Effector CD8-positive, alpha-beta T cell (primary cell): ENCODE results near the gene FBXO2.

Experiments used
- DNase-seq: peaks from one replicate; lab custom pipeline; 2025; lab: John Stamatoyannopoulos, UW
- total RNA-seq, 4 experiments: gene quantifications; one replicate each; lab custom pipeline; 2026; lab: John Stamatoyannopoulos, UW

The FBXO2 gene
- total RNA-seq, result 2.2 to 5.8 (median 3.8) reads per million in 4 experiments

GRCh38 chr1:11654137-11654938 is at the start of gene FBXO2, which contains the start of gene FBXO44:
FBXO2 (minus strand) TSS chr1:11654429; CDS start chr1:11654340, 89 bp downstream.
FBXO44 (plus strand) TSS chr1:11654877; CDS start chr1:11655836, 959 bp downstream.
- peak; percentile 45 for DNase-seq

DNA sequence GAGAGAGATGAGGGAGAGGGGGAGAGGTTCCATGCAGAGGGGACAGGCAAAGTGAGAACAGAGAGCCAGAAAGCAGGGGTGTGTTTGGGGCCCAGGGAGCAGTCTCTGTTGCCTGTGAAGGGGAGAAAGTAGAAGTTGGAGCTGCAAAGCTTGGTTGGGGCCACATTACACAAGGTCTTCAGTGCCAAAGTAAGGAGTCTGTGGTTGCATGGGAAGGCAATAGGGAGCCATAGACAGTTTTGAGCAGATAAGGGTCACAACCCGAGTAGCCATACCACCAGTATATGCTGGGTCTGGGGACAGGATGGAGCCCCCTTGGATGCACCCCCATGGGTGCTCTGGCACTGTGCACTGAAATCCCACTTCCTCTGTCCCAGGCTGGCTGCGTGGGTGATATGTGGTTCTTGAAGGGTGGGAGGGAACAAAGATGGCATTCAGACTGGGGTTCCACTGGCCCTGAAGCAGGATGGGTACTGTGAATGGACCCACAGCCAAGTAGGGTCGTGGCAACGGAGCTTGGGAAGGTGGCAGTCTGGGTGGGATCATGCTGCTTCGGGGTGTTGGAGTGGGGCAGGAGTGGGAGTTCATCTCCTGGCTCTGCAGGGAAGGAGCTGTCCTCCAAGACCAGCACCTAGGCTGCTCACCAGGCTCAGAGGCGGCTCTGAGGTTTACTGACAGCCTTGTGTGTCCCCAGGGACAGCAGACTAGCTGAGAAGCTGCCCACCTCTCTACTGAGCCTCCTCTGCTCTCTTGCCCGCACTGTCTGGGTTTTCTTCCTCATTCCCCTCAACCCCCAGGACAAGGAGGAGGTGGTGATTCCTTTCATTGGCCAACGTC is 49.3 kb upstream of the FBXO2 start:
- DNase-seq, result no peak

- no peak for DNase-seq
Observed at GRCh38 chr1:11701981-11702803, 48.0 kb upstream of the FBXO2 start.

DNA sequence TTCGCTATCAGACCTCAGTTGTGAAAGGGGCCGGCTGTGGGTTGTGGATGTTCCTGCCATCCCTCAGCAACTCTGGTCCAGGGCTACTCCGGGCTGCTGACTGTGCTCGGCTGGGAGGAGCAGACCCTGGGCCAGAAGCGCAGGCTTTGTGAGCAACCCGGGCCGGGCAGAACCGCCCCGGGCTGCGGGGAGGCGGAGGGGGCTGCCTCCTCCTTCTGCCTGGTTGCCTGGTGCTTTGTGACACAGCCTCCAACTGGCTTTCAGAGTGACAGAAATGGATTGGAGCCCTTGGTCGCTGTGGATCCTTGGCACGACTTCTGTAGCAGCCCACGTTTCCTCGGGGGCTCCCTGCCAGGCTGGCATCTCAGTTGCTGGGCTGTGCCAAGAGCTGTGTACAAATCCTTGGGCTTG is 47.3 kb upstream of the FBXO2 start:
- no peak for DNase-seq

DNA sequence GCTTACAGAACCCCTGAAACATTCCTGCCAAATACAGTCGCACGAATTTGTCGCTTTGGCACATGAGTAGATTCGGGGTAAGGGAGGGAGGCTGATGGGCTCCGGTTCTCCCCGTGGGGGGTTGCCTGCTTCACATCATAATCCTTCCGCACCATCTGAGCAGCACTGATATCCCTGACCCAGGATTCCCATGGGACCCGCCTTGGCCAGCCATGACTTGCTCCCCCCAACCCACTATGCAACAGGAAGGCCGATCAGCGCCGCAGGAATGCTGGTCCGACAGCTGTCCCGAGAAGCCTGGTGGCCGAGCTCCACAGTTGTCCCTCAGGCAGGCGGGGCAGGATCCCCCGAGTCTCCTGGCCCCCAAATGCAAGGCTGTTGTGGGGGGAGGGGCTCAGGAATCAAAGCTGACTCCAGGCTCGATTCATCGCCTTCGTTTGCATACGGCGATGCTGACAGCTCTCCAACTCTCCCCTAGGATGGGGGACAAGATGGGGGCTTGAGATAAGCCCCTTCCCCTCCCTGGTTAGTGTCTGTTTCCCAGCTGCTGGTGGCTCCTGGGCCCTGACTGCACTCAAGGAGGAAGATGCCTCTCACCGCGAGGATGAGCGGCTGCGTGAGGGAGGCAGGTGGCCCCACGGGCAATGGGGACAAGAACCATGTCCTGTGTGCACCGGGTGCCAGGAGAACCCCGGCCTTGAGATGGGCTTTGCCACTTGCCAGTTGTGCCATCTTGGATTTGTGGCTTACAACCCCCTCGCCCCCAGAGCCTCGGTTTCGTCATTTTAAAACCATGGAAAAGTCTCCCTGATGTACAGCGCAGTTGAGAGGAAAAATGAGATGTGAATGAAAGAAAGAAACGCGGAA is 46.6 kb upstream of the FBXO2 start:
- DNase-seq, result no peak

GRCh38 chr1:11697893-11698210 is 43.6 kb upstream of the FBXO2 start:
- DNase-seq, result no peak

DNA sequence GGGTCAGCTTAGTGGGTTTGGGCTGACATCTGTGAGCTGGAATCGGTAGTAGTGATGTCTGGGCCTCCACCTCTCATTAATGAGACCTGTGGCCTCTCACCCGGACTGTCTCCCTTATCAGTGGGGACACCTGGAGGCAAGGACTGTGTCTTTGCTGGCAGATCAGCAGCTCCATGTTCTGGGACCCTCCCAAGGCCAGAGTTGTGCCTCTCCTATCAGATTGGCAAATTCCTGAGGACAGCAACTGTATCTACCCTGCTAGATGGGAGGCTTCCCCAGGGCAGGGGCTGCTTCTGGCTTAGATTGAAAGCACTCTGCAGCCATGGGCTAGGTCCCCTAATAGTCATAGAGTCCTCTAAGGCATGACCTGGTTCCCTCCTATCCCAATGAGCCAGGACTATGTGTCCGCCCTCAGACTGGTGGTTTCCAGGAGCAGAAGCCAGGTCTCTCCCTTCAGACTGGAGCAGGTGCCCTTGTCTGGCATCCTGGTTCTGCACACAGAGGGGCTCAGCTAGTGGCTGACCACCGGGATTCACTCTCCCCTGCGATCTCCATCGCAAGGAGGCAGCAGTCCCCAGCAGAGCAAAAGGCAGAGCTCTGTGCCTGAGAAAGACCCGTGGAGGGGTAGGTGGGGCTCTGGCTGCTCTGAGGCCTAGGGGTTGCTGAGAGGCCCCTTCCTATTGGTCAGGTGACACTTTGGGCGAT is 43.1 kb upstream of the FBXO2 start:
- DNase-seq, result no peak

- no peak for DNase-seq
Observed at GRCh38 chr1:11695861-11696260, 41.6 kb upstream of the FBXO2 start.

- no peak for DNase-seq
Observed at GRCh38 chr1:11693917-11694316, 39.7 kb upstream of the FBXO2 start.

DNA sequence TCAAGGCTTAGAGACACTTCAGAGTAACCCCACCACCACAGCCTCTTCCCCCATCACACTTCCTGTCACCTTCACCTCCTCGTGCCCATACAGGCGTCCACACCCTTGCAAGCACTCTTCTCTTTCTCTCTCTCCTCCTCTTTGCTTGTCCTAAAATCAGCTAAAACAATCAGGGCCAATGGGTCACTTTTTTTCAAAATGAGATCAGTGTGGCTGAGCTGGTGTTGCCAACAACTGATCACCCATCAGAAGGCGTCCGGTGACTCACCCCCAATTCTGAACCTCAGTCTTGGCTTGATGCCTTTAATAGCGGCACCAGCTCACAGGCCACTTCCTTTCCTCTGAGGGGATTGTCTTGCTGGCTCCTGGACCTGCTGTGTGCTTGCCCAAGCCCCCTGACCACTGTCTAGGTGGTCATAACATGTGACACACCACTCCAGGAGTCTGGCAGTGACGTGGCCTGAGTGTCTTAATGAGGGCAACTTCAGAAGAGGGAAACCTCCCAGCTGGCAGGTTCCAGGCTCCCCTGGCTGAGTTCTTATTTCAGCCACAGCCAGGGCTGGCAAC is 38.9 kb upstream of the FBXO2 start:
- no peak for DNase-seq

GRCh38 chr1:11691928-11692711 is 37.9 kb upstream of the FBXO2 start:
- DNase-seq, result no peak

- DNase-seq, result no peak
Observed at GRCh38 chr1:11691302-11691914, 37.2 kb upstream of the FBXO2 start, which contains the start of gene DRAXIN. DRAXIN (plus strand) TSS chr1:11691710; CDS start chr1:11706259, 14,549 bp downstream.

- DNase-seq, result no peak
Observed at GRCh38 chr1:11690397-11691301, 36.4 kb upstream of the FBXO2 start.

GRCh38 chr1:11688506-11688905 is 34.3 kb upstream of the FBXO2 start:
- DNase-seq, result no peak

DNA sequence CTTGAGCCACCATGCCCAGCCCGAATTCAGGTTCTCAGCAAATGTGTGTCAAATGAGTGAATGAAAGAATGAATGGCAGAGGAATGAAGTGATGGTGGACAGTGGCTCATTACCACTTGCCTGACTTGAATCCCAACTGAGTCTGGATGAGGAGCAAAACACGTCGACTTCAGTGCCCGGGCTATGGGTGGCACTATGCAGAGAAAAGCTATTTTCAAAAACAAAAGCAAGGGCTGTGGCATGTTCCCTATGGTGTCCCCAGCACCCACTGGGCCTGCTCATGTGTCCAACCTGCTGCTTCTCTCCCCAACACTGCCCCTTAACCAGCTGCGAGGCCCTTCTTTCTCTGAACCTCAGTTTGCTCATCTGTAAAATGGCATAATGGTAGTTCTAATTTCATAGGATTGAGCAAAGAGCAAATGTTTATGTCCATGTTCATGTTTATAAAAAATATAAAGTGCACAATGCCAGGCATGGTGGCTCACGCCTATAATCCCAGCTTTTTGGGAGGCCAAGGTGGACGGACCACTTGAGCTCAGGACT is 31.1 kb upstream of the FBXO2 start:
- DNase-seq, result no peak

DNA sequence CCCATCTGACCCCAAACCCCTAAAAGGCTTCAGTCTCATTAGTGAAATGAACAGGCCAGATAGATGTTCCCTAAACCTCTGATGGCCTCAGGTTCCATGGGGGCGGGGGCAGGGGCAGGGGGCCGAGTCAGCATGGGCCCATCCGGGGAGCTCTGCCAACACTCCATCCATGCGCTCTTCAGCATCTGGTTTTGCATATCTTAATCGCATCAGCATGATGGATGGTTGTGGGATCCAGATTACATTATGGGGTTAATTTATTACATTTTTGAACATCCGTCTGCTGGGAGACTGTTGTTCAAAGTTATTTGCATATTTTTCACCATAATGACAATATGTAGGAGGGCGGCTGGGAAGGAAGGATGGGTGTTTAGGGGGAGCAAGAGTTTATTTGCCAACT is 29.8 kb upstream of the FBXO2 start:
- no peak for DNase-seq

DNA sequence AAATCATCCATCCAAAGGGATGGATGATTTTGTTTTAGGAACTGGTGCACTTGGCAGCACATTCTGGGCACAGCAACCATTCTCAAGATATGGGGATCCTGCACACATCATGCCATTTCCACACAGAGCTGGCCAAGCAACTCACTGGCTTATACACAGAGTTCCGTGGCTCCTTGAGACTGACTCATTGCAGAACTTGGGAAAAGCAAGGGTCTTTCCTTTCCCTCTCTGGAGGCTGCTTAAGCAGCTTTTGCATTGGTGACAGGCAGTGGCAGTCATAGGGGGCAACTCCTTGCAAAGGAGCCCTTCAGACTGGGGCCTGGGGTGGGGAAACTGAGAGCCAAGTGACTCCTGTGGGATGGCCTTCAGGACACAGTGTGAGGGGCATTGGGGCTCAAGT is 28.6 kb upstream of the FBXO2 start:
- DNase-seq, result no peak
